H1 (cell line): ENCODE results near the gene DAO. TPM values are rescaled to one million over a fixed set of nuclear protein-coding genes. Genes with fewer than 3 reads are reported as not detected.

Source experiments
- CTCF ChIA-PET: fragments of 300-600 bp; sonication (Branson Sonifier 250); formaldehyde crosslinking; loops from one replicate; lab custom pipeline; 2021; ENCODE audit not compliant: partially characterized antibody; lab: Charles Lee
- POLR2A ChIA-PET: fragments of 300-600 bp; sonication (Branson Sonifier 250); formaldehyde crosslinking; loops from one replicate; lab custom pipeline; 2021; ENCODE audit warnings: inconsistent platforms; ENCODE audit not compliant: partially characterized antibody; lab: Charles Lee
- DNase-seq, 2 experiments: peaks; one replicate each; pipeline versions ENCODE4 v3.0.0 to v3.0.0-alpha.2; 2010 to 2022; ENCODE audit warnings: low spot score in 2 of 2, low read depth in 1 of 2, mixed read lengths in 1 of 2
- FAIRE-seq: peaks from 2 replicates; lab custom pipeline; 2011; peaks lifted over from hg19 to GRCh38; lab: Jason Lieb, UNC
- H2AFZ ChIP-seq: 2 replicates; pipeline ENCODE4 v1.8.1; 2012; ENCODE audit warnings: low read length, inconsistent platforms
- H2AK5ac ChIP-seq: 2 replicates; pipeline ENCODE4 v1.6.1; 2013; ENCODE audit warnings: low read depth, low read length
- H2BK120ac ChIP-seq: replicated peaks from 2 replicates; pipeline ENCODE3; 2013; ENCODE audit warnings: low read depth, low read length, inconsistent platforms
- H2BK12ac ChIP-seq: 2 replicates; pipeline ENCODE4 v1.6.1; 2013; ENCODE audit warnings: low read depth, low read length
- H2BK15ac ChIP-seq: 2 replicates; pipeline ENCODE4 v1.6.1; 2013; ENCODE audit warnings: low read length
- H2BK20ac ChIP-seq: 2 replicates; pipeline ENCODE4 v1.6.1; 2013; ENCODE audit warnings: low read length
- H2BK5ac ChIP-seq: 2 replicates; pipeline ENCODE4 v1.6.1; 2013; ENCODE audit warnings: low read depth, low read length
- H3K14ac ChIP-seq: 2 replicates; pipeline ENCODE4 v1.6.1; 2013; ENCODE audit warnings: inconsistent platforms; ENCODE audit not compliant: insufficient read length
- H3K18ac ChIP-seq: 2 replicates; pipeline ENCODE4 v1.6.1; 2013; ENCODE audit warnings: low read length; ENCODE audit errors: extremely low read depth
- H3K23ac ChIP-seq: 2 replicates; pipeline ENCODE4 v1.6.1; 2013; ENCODE audit warnings: inconsistent platforms; ENCODE audit not compliant: insufficient read length
- H3K23me2 ChIP-seq: 2 replicates; pipeline ENCODE4 v1.6.1; 2013; ENCODE audit warnings: low read depth, low read length
- H3K27ac ChIP-seq: 2 replicates; pipeline ENCODE4 v1.6.1; 2011; ENCODE audit warnings: low read depth, low read length, inconsistent platforms
- H3K27me3 ChIP-seq, 4 experiments: replicated peaks in 1 of 4; 1 replicate in 1 of 4; 2 replicates in 3 of 4; pipeline versions ENCODE4 v1.6.1 to v1.8.1; 2011 to 2013; ENCODE audit warnings: low read length in 3 of 4, mild to moderate bottlenecking in 3 of 4, inconsistent platforms in 2 of 4, mixed read lengths in 2 of 4, moderate library complexity in 1 of 4; ENCODE audit not compliant: control insufficient read depth in 3 of 4, insufficient read depth in 3 of 4; ENCODE audit errors: extremely low read depth in 1 of 4
- H3K36me3 ChIP-seq, 4 experiments: 2 replicates each; pipeline versions ENCODE4 v1.6.1 to v1.8.1; 2011 to 2013; ENCODE audit warnings: mild to moderate bottlenecking in 4 of 4, low read length in 3 of 4, moderate library complexity in 2 of 4, control low read depth in 1 of 4, inconsistent platforms in 1 of 4; ENCODE audit not compliant: insufficient read depth in 4 of 4, control insufficient read depth in 2 of 4
- H3K4ac ChIP-seq: replicated peaks from 2 replicates; pipeline ENCODE3; 2013; ENCODE audit warnings: low read length, low read depth, mixed read lengths, inconsistent platforms; ENCODE audit not compliant: insufficient read length
- H3K4me1 ChIP-seq, 4 experiments: replicated peaks in 1 of 4; 1 replicate in 1 of 4; 2 replicates in 3 of 4; pipeline versions ENCODE4 v1.6.1 to v1.8.1; 2011 to 2013; ENCODE audit warnings: low read length in 3 of 4, inconsistent platforms in 2 of 4, mixed read lengths in 1 of 4; ENCODE audit not compliant: insufficient read depth in 4 of 4, control insufficient read depth in 3 of 4
- H3K4me2 ChIP-seq, 2 experiments: 2 replicates each; pipeline versions ENCODE4 v1.6.1 to v1.8.1; 2011 to 2013; ENCODE audit warnings: low read depth in 2 of 2, low read length in 2 of 2, control low read depth in 1 of 2, inconsistent platforms in 1 of 2, mild to moderate bottlenecking in 1 of 2; ENCODE audit not compliant: insufficient read depth in 1 of 2
- H3K4me3 ChIP-seq, 4 experiments: fragments of 200-600, 300-600 bp in 1 of 4; sonication (generic), shearing (Covaris generic), sonication (Bioruptor Twin) in 1 of 4; 2 replicates each; pipeline versions ENCODE4 v1.5.1 to v1.8.1; 2011 to 2016; ENCODE audit warnings: low read length in 4 of 4, low read depth in 3 of 4, control low read depth in 2 of 4, inconsistent platforms in 2 of 4, mild to moderate bottlenecking in 2 of 4, mixed read lengths in 1 of 4, moderate library complexity in 1 of 4; ENCODE audit not compliant: insufficient read depth in 2 of 4; ENCODE audit errors: extremely low read depth in 1 of 4
- H3K56ac ChIP-seq: replicated peaks from 2 replicates; pipeline ENCODE3; 2013; ENCODE audit warnings: low read depth, mild to moderate bottlenecking, mixed read lengths, low read length, inconsistent platforms; ENCODE audit not compliant: insufficient read length
- H3K79me1 ChIP-seq: 2 replicates; pipeline ENCODE4 v1.6.1; 2013; ENCODE audit warnings: low read depth, low read length, control low read depth
- H3K79me2 ChIP-seq, 2 experiments: 2 replicates each; pipeline versions ENCODE4 v1.6.1 to v1.8.1; 2012 to 2013; ENCODE audit warnings: low read length in 2 of 2, mild to moderate bottlenecking in 2 of 2, inconsistent platforms in 1 of 2; ENCODE audit not compliant: insufficient read depth in 2 of 2, control insufficient read depth in 1 of 2
- H3K9ac ChIP-seq, 4 experiments: replicated peaks in 1 of 4; 1 replicate in 1 of 4; 2 replicates in 3 of 4; pipeline versions ENCODE4 v1.6.1 to v1.8.1; 2011 to 2013; ENCODE audit warnings: low read depth in 3 of 4, low read length in 3 of 4, control low read depth in 2 of 4, mild to moderate bottlenecking in 2 of 4, moderate library complexity in 2 of 4, inconsistent platforms in 1 of 4; ENCODE audit errors: extremely low read depth in 1 of 4
- H3K9me3 ChIP-seq, 2 experiments: 2 replicates each; pipeline versions ENCODE4 v1.6.1 to v1.8.1; 2012 to 2013; ENCODE audit warnings: mild to moderate bottlenecking in 2 of 2, moderate library complexity in 2 of 2, control low read depth in 1 of 2, inconsistent platforms in 1 of 2, low read depth in 1 of 2, low read length in 1 of 2, mixed read lengths in 1 of 2; ENCODE audit not compliant: insufficient read depth in 2 of 2
- H4K20me1 ChIP-seq, 2 experiments: replicated peaks in 1 of 2; 2 replicates each; pipeline versions ENCODE3 to v1.8.1; 2011 to 2013; ENCODE audit warnings: inconsistent platforms in 2 of 2, low read length in 2 of 2, mild to moderate bottlenecking in 1 of 2; ENCODE audit not compliant: insufficient read depth in 2 of 2, control insufficient read depth in 1 of 2
- H4K5ac ChIP-seq: 2 replicates; pipeline ENCODE4 v1.6.1; 2013; ENCODE audit warnings: low read length, low read depth, mixed read lengths, inconsistent platforms; ENCODE audit not compliant: insufficient read length
- H4K8ac ChIP-seq: 2 replicates; pipeline ENCODE4 v1.8.0; 2013; ENCODE audit warnings: mild to moderate bottlenecking, moderate library complexity, low read length, inconsistent platforms; ENCODE audit not compliant: insufficient read depth; ENCODE audit errors: extremely low read depth
- H4K91ac ChIP-seq: replicated peaks from 2 replicates; pipeline ENCODE3; 2013; ENCODE audit warnings: low read length, mixed read lengths, inconsistent platforms; ENCODE audit not compliant: insufficient read length
- CBX5 ChIP-seq: fragments of 300-800, 300-1000 bp; sonication (generic); IDR thresholded peaks from 2 replicates; pipeline ENCODE4 v1.7.1; 2016; ENCODE audit warnings: antibody characterized with exemption, low read length, low read depth
- FOSL1 ChIP-seq: IDR thresholded peaks from 2 replicates; pipeline ENCODE4 v1.6.1; 2011; ENCODE audit warnings: mild to moderate bottlenecking, low read depth, low read length, moderate library complexity; ENCODE audit not compliant: insufficient read depth
- GABPA ChIP-seq: IDR thresholded peaks from 2 replicates; pipeline ENCODE4 v1.6.1; 2011; ENCODE audit warnings: mild to moderate bottlenecking, low read length, moderate library complexity, borderline replicate concordance; ENCODE audit not compliant: insufficient read depth
- GTF2F1 ChIP-seq: IDR thresholded peaks from 2 replicates; pipeline ENCODE4 v1.6.1; 2012; ENCODE audit warnings: low read depth, low read length, improper control_type of control experiment, borderline replicate concordance
- KDM1A ChIP-seq: fragments of 200-600, 300-600 bp; sonication (generic); IDR thresholded peaks from 2 replicates; pipeline ENCODE4 v1.7.1; 2016; ENCODE audit warnings: mild to moderate bottlenecking, low read length, borderline replicate concordance
- NANOG ChIP-seq: IDR thresholded peaks from 2 replicates; pipeline ENCODE4 v1.6.1; 2011; ENCODE audit warnings: low read length, low read depth, mild to moderate bottlenecking, inconsistent platforms; ENCODE audit not compliant: insufficient read depth, poor library complexity, severe bottlenecking
- POLR2AphosphoS5 ChIP-seq: IDR thresholded peaks from 2 replicates; pipeline ENCODE4 v1.6.1; 2011; ENCODE audit warnings: low read depth, low read length
- POU5F1 ChIP-seq: IDR thresholded peaks from 2 replicates; pipeline ENCODE4 v1.6.1; 2011; ENCODE audit warnings: low read depth, mild to moderate bottlenecking, low read length, moderate library complexity
- RAD21 ChIP-seq, 2 experiments: IDR thresholded peaks in 1 of 2; conservative IDR thresholded peaks in 1 of 2; 2 replicates each; pipeline ENCODE4 v1.6.1; 2011; ENCODE audit warnings: low read depth in 2 of 2, low read length in 2 of 2, improper control_type of control experiment in 1 of 2, inconsistent platforms in 1 of 2, mild to moderate bottlenecking in 1 of 2, moderate library complexity in 1 of 2
- RNF2 ChIP-seq: fragments of 200-900, 300-1000 bp; sonication (generic); IDR thresholded peaks from 2 replicates; pipeline ENCODE4 v1.7.1; 2016; ENCODE audit warnings: borderline replicate concordance, low read depth, mild to moderate bottlenecking, antibody characterized with exemption, low read length; ENCODE audit not compliant: poor library complexity, severe bottlenecking; ENCODE audit errors: missing control alignments
- RXRA ChIP-seq: IDR thresholded peaks from 2 replicates; pipeline ENCODE4 v1.6.1; 2011; ENCODE audit warnings: low read depth, mild to moderate bottlenecking, low read length, moderate library complexity; ENCODE audit not compliant: insufficient read depth
- SAP30 ChIP-seq: fragments of 300-600 bp; sonication (generic); IDR thresholded peaks from 2 replicates; pipeline ENCODE4 v1.7.1; 2012; ENCODE audit warnings: low read length, moderate library complexity, mild to moderate bottlenecking, inconsistent platforms; ENCODE audit not compliant: insufficient read depth, insufficient replicate concordance
- WGBS, 2 experiments: shearing (Covaris generic) in 1 of 2; methylation state at CpG; one replicate each; pipeline versions ENCODE4 v1.1.6 to v1.1.7; 2013 to 2015; ENCODE audit warnings: low lambda C conversion rate in 2 of 2, mixed read lengths in 2 of 2, inconsistent platforms in 1 of 2, low coverage in 1 of 2, missing lambda C conversion rate in 1 of 2; ENCODE audit not compliant: insufficient replicate concordance in 2 of 2, insufficient coverage in 1 of 2, insufficient read length in 1 of 2; ENCODE audit errors: extremely low coverage in 1 of 2, missing lambda C conversion rate in 1 of 2; 5-methylcytosine and 5-hydroxymethylcytosine counted together
- polyA plus RNA-seq, 7 experiments: library from polyadenylated mRNA; depleted of rRNA in 3 of 7; stranded (reverse) in 5 of 7; unstranded in 2 of 7; fragments of >200 nt in 5 of 7; fragments of 200-250 nt in 2 of 7; gene quantifications; 1 replicate in 5 of 7; 2 replicates in 1 of 7; 4 replicates in 1 of 7; pipeline versions ENCODE4 v1.2.1 to v1.2.3, GENCODE V29; 2011 to 2013; ENCODE audit warnings: missing spikeins in 2 of 7, mixed read lengths in 2 of 7
- total RNA-seq: library from RNA; stranded (reverse); fragmentation: NEBNext Ultra II Directional; extraction: Animal tissue kit (Norgen Biotek cat#: 25700); gene quantifications from 2 replicates; pipeline ENCODE4 v1.2.1, GENCODE V29; 2021

Gene DAO
- total and polyA plus RNA-seq, 2 of the 8 experiments (the other 6 are each of a cell fraction or from before 2014, with no cell fraction given) = not detected

DNA sequence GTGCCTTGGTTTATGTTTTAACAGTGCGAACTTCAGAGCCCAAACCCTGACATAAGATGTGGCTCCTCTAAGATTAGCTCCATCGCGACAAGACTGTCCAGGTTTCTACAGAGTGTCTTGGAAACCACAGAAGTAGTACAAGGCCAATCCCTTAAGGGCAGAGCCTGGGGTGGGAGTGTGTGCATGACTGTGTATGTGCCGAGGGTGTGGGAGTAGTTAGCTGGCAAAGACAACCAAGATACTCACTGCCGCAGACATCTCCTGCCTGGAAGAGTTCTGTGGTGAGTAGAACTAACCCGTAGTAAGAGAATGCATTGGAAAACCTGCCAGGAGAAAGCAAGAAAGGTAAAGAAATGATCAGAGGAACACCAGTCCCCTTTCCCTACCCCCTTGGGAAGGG, 54.1 kb downstream of the DAO start:
- H3K79me2 ChIP-seq = no peaks in the 10 kb centered on the region
- no peaks in the 10 kb centered on the region for H3K36me3 ChIP-seq
- H3K9ac ChIP-seq = no peak overlapping the region
- no peak overlapping the region for H2BK20ac ChIP-seq
- peaks cover 0 to 4% (median 0%) of the 10 kb centered on the region in 4 experiments; a peak in 3 of 7 replicates for H3K4me1 ChIP-seq
- H2AK5ac ChIP-seq = no peak overlapping the region
- no peak overlapping the region for H2BK5ac ChIP-seq
- H2AFZ ChIP-seq = peak overlapping the region; percentile 1; the same call in 1 of the 2 replicates
- no peaks in the 10 kb centered on the region for H4K20me1 ChIP-seq
- H2BK15ac ChIP-seq = no peak overlapping the region
- CTCF ChIA-PET = interaction anchor here (1.1 to 4.2 kb wide), 5 partner anchors 9 to 53 kb away, joined by 3 to 18 read pairs (median 5); no protein-coding TSS in a partner anchor
- DNase-seq (no peak), FAIRE-seq (no peak)
- H3K4me2 ChIP-seq = no peak overlapping the region
- no peaks in the 10 kb centered on the region for H3K23me2 ChIP-seq
- no peak overlapping the region for H2BK12ac ChIP-seq
- no peak overlapping the region for H3K14ac ChIP-seq
- H3K4me3 ChIP-seq = no peak overlapping the region
- 93% methylated on average over 6 of the region's 6 CpGs; no CpG with 5 or more reads in 1 of the 2 experiments for WGBS, 2 experiments
- no peak overlapping the region for H4K5ac ChIP-seq
- H3K79me1 ChIP-seq = no peaks in the 10 kb centered on the region
- H2BK120ac ChIP-seq = no peak overlapping the region
- H3K56ac ChIP-seq = no peak overlapping the region
- POLR2A ChIA-PET = no interaction called here
- H3K27me3 ChIP-seq = no peaks in the 10 kb centered on the region
- no peaks in the 10 kb centered on the region; a peak in 1 of 4 replicates for H3K9me3 ChIP-seq
- H4K8ac ChIP-seq = no peak overlapping the region
- no peak overlapping the region for H3K4ac ChIP-seq
- H3K27ac ChIP-seq = no peak overlapping the region
- no peak overlapping the region for H3K23ac ChIP-seq
- no peak overlapping the region for H4K91ac ChIP-seq
- no peak overlapping the region for H3K18ac ChIP-seq
- TF ChIP-seq RXRA (no peak), RNF2 (no peak), RAD21 (IDR thresholded peaks at IDR 0.05 in 1 of 2, conservative IDR thresholded peaks at IDR 0.05 in 1 of 2; ENCODE audit: low read depth in 2 of 2, low read length in 2 of 2) (no peak), NANOG (no peak), POLR2AphosphoS5 (no peak), POU5F1 (no peak), GABPA (no peak), FOSL1 (no peak), CBX5 (no peak), KDM1A (no peak), GTF2F1 (no peak), SAP30 (no peak)
